CD14-positive monocyte (primary cell): Measurements from ENCODE around the gene ZMAT2. TPM values are rescaled to one million over a fixed set of nuclear protein-coding genes. Genes with fewer than 3 reads are reported as not detected.
"Not testable (repeated sequence)": the region's sequence is repeated elsewhere in the genome, so short reads cannot be mapped to it uniquely, and the experiment has no call there.

ENCODE experiments used
- DNase-seq, 3 donors: peaks; one replicate each; pipeline ENCODE4 v3.0.0-alpha.2; 2011 to 2022
- H2AFZ ChIP-seq: 2 replicates; pipeline ENCODE4 v1.6.0; 2012; ENCODE audit warnings: mild to moderate bottlenecking, low read depth, low read length, inconsistent platforms; ENCODE audit not compliant: insufficient read depth, poor library complexity, severe bottlenecking
- H3K27ac ChIP-seq, 2 donors: 1 replicate in 1 of 2; 2 replicates in 1 of 2; pipeline ENCODE4 v1.5.1; 2012 to 2013; ENCODE audit warnings: low read length in 2 of 2, control low read depth in 1 of 2, inconsistent platforms in 1 of 2, low read depth in 1 of 2, mild to moderate bottlenecking in 1 of 2
- H3K27me3 ChIP-seq, 2 donors: one replicate each; pipeline versions ENCODE4 v1.6.0 to v1.6.1; 2011 to 2013; ENCODE audit warnings: low read length in 2 of 2; ENCODE audit not compliant: control insufficient read depth in 2 of 2, insufficient read depth in 2 of 2
- H3K36me3 ChIP-seq, 2 donors: replicated peaks in 1 of 2; 1 replicate in 1 of 2; 2 replicates in 1 of 2; pipeline versions ENCODE4 v1.5.1 to v1.6.1; 2012 to 2013; ENCODE audit warnings: low read length in 2 of 2, control low read depth in 1 of 2, inconsistent platforms in 1 of 2, mild to moderate bottlenecking in 1 of 2; ENCODE audit not compliant: insufficient read depth in 2 of 2, control insufficient read depth in 1 of 2
- H3K4me1 ChIP-seq, 2 donors: 1 replicate in 1 of 2; 2 replicates in 1 of 2; pipeline versions ENCODE4 v1.5.1 to v1.6.1; 2012 to 2013; ENCODE audit warnings: low read length in 2 of 2, control low read depth in 1 of 2, inconsistent platforms in 1 of 2, mild to moderate bottlenecking in 1 of 2, moderate library complexity in 1 of 2; ENCODE audit not compliant: insufficient read depth in 2 of 2, control insufficient read depth in 1 of 2
- H3K4me2 ChIP-seq: replicated peaks from 2 replicates; pipeline ENCODE3; 2012; ENCODE audit warnings: low read length, moderate library complexity, mild to moderate bottlenecking; ENCODE audit not compliant: poor library complexity, severe bottlenecking; ENCODE audit errors: extremely low read depth
- H3K4me3 ChIP-seq, 3 experiments: fragments of 200-600 bp in 1 of 3; sonication (generic) in 1 of 3; replicated peaks in 1 of 3; 1 replicate in 2 of 3; 2 replicates in 1 of 3; pipeline ENCODE4 v1.5.1; 2011 to 2013; ENCODE audit warnings: low read length in 3 of 3, mild to moderate bottlenecking in 3 of 3, control low read depth in 2 of 3, low read depth in 2 of 3, inconsistent platforms in 1 of 3, moderate library complexity in 1 of 3
- H3K79me2 ChIP-seq: 2 replicates; pipeline ENCODE4 v1.6.0; 2012; ENCODE audit warnings: mild to moderate bottlenecking, control low read depth, inconsistent platforms, low read length, moderate library complexity; ENCODE audit not compliant: insufficient read depth
- H3K9ac ChIP-seq: 2 replicates; pipeline ENCODE4 v1.6.0; 2017; ENCODE audit warnings: low read length, mild to moderate bottlenecking; ENCODE audit not compliant: insufficient read depth, poor library complexity, severe bottlenecking
- H3K9me3 ChIP-seq, 2 donors: replicated peaks in 1 of 2; 1 replicate in 1 of 2; 2 replicates in 1 of 2; pipeline versions ENCODE4 v1.5.1 to v1.6.1; 2012 to 2013; ENCODE audit warnings: low read length in 2 of 2, control low read depth in 1 of 2; ENCODE audit not compliant: control insufficient read depth in 1 of 2, insufficient read depth in 1 of 2
- H4K20me1 ChIP-seq: 2 replicates; pipeline ENCODE4 v1.6.0; 2012; ENCODE audit warnings: mild to moderate bottlenecking, low read length, control low read depth, moderate library complexity; ENCODE audit not compliant: insufficient read depth
- H3K27ac Mint-ChIP-seq, 7 donors: one replicate each; pipeline ENCODE4 v1.8.0; 2020; ENCODE audit warnings: mild to moderate bottlenecking in 7 of 7, mixed read lengths in 7 of 7, moderate library complexity in 6 of 7, inconsistent platforms in 2 of 7
- H3K27me3 Mint-ChIP-seq, 3 donors: one replicate each; pipeline ENCODE4 v1.8.0; 2021 to 2022; ENCODE audit warnings: low read depth in 3 of 3, mild to moderate bottlenecking in 3 of 3, mixed read lengths in 3 of 3, moderate library complexity in 3 of 3, inconsistent platforms in 1 of 3
- H3K36me3 Mint-ChIP-seq, 2 donors: one replicate each; pipeline ENCODE4 v1.8.0; 2020; ENCODE audit warnings: mixed read lengths in 2 of 2, inconsistent platforms in 1 of 2, mild to moderate bottlenecking in 1 of 2
- H3K4me1 Mint-ChIP-seq: one replicate; pipeline ENCODE4 v1.8.0; 2020; ENCODE audit warnings: mild to moderate bottlenecking, mixed read lengths
- H3K4me3 Mint-ChIP-seq, 2 donors: one replicate each; pipeline ENCODE4 v1.8.0; 2020; ENCODE audit warnings: mild to moderate bottlenecking in 2 of 2, mixed read lengths in 2 of 2, moderate library complexity in 1 of 2
- H3K9me3 Mint-ChIP-seq, 7 donors: one replicate each; pipeline ENCODE4 v1.8.0; 2020 to 2022; ENCODE audit warnings: mixed read lengths in 7 of 7, mild to moderate bottlenecking in 6 of 7, moderate library complexity in 6 of 7, inconsistent platforms in 2 of 7
- WGBS: methylation state at CpG from one replicate; pipeline ENCODE4 v1.1.5; 2013; ENCODE audit warnings: missing lambda C conversion rate; ENCODE audit not compliant: insufficient coverage; 5-methylcytosine and 5-hydroxymethylcytosine counted together
- intact Hi-C, 2 donors: fragments of 100-400 bp; cut with micrococcal nuclease; formaldehyde crosslinking; loops; one replicate each; pipeline versions ENCODE4 v1.15.0 to v1.15.1; 2023
- polyA plus RNA-seq, 3 donors: library from polyadenylated mRNA; depleted of rRNA in 1 of 3; unstranded in 2 of 3; stranded (reverse) in 1 of 3; fragments of 300-500 nt in 2 of 3; fragments of >200 nt in 1 of 3; fragmentation: Illumina TruSeq in 2 of 3; gene quantifications; 1 replicate in 2 of 3; 2 replicates in 1 of 3; pipeline ENCODE4 v1.2.3, GENCODE V29; 2012 to 2021
- TF ChIP-seq, protein P1 (sequence below): fragments of 200-600 bp; IDR thresholded peaks from one replicate; pipeline ENCODE4 v1.8.0; 2022; ENCODE audit warnings: antibody characterized with exemption, mild to moderate bottlenecking

The ZMAT2 gene
- polyA plus RNA-seq, 3 donors: 22.5 to 59.5 (median 52.5) TPM

DNA sequence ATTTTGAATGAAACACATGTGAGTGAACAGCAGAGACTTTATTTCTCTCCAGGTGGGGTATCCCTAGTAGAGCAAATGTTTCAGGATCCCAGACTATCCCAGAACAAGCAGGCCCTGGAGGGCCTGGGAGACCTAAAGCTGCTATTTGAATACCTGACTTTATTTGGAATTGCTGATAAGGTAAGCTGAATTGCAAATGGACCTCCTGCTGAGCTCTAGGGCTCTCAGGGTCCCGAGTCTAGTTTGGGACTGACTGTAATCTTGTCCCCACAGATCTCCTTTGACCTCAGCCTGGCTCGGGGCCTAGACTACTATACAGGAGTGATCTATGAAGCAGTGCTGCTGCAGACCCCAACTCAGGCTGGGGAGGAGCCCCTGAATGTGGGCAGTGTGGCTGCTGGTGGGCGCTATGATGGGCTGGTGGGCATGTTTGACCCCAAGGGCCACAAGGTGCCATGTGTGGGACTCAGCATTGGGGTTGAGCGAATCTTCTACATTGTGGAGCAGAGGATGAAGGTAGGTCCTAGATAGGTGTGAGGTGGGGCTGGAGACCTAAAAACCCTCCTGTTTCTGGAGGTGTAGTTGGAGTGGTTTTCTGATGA lies 3.3 kb upstream of the ZMAT2 start:
- Mint-ChIP-seq H3K36me3 (peaks cover 61 to 62% of the 10 kb centered on the region in 2 donors), H3K4me3 (no peak overlapping the region), H3K9me3 (peaks cover 0 to 2% (median 0%) of the 10 kb centered on the region in 7 donors), H3K4me1 (peaks cover 25% of the 10 kb centered on the region), H3K27ac (peak overlapping the region in 1 of 7 donors; percentile 2), H3K27me3 (no peaks in the 10 kb centered on the region)
- Histone ChIP-seq H2AFZ (no peak overlapping the region), H3K27ac (no peak overlapping the region), H3K4me3 (no peak overlapping the region), H3K9me3 (no peaks in the 10 kb centered on the region), H3K4me2 (no peak overlapping the region), H3K9ac (no peak overlapping the region), H3K79me2 (peaks cover 43% of the 10 kb centered on the region), H3K36me3 (peaks cover 59 to 70% of the 10 kb centered on the region in 2 donors), H3K27me3 (no peaks in the 10 kb centered on the region), H3K4me1 (peaks cover 22 to 28% of the 10 kb centered on the region in 2 donors), H4K20me1 (peaks cover 7% of the 10 kb centered on the region)
- intact Hi-C loops: loop anchor here in 1 of 2 donors (5.0 kb wide), 1 partner anchor 50 kb away; the partner anchor contains the start of genes IK and NDUFA2
- TF ChIP-seq, protein P1, sequence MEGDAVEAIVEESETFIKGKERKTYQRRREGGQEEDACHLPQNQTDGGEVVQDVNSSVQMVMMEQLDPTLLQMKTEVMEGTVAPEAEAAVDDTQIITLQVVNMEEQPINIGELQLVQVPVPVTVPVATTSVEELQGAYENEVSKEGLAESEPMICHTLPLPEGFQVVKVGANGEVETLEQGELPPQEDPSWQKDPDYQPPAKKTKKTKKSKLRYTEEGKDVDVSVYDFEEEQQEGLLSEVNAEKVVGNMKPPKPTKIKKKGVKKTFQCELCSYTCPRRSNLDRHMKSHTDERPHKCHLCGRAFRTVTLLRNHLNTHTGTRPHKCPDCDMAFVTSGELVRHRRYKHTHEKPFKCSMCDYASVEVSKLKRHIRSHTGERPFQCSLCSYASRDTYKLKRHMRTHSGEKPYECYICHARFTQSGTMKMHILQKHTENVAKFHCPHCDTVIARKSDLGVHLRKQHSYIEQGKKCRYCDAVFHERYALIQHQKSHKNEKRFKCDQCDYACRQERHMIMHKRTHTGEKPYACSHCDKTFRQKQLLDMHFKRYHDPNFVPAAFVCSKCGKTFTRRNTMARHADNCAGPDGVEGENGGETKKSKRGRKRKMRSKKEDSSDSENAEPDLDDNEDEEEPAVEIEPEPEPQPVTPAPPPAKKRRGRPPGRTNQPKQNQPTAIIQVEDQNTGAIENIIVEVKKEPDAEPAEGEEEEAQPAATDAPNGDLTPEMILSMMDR: no peak
- WGBS: 100% methylated on average over 3 of the region's 4 CpGs
- DNase-seq: no peak

DNA sequence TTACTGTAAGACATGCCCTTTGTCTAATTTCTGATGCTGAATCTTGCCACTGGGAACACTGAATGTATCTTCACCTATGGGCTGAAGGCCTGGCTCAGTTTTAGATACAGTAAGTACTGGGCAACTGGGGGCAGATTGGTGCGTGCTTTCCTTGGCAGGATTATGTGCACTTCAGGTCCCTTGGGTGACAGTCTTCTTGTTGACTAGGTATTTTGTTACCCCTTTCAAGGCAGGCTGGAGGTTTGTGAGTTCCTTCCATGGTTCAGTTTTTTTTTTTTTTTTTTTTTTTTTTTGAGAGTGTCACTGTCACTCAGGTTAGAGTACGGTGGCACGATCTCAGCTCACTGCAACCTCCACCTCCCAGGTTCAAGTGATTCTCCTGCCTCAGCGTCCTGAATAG lies 7.6 kb downstream of the ZMAT2 start:
- peaks cover 38 to 51% of the 10 kb centered on the region in 2 donors for H3K36me3 Mint-ChIP-seq
- TF ChIP-seq, protein P1: no peak

DNA sequence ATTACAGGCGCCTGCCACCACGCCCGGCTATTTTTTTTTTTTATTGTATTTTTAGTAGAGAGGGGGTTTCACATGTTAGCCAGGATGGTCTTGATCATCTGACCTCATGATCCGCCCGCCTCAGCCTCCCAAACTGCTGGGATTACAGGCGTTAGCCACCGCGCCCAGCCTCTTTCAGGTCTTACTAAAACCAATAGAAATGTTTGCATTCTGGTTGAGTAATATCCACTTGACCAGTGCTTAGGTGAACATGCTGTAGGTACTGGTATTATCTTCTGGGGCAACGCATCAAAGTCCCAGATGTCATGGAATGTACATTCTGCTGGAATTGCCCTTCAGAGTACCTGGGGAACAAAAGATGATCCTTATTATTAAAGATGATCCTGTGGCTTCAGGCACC lies 8.5 kb downstream of the ZMAT2 start:
- Mint-ChIP-seq H3K27ac (peak overlapping the region in 1 of 7 donors; percentile 73), H3K4me1 (peaks cover 13% of the 10 kb centered on the region), H3K36me3 (peaks cover 29 to 41% of the 10 kb centered on the region in 2 donors)
- Histone ChIP-seq H3K36me3 (peaks cover 28 to 41% of the 10 kb centered on the region in 2 donors), H3K4me1 (peaks cover 5 to 13% of the 10 kb centered on the region in 2 donors)
- intact Hi-C loops: loop anchor here (10.0 kb wide), 2 partner anchors 64 to 594 kb away; partner anchors contain the start of genes IK (in 1 of the 2), NDUFA2 (in 1 of the 2) and PURA (in 1 of the 2)
- not testable (repeated sequence) for H3K9ac ChIP-seq, H3K27ac ChIP-seq, H3K79me2 ChIP-seq, H3K4me3 ChIP-seq, H3K9me3 ChIP-seq, H3K27me3 Mint-ChIP-seq, H3K4me3 Mint-ChIP-seq, H3K27me3 ChIP-seq, H3K9me3 Mint-ChIP-seq, H2AFZ ChIP-seq, H3K4me2 ChIP-seq, DNase-seq, H4K20me1 ChIP-seq
- 90% methylated on average over 2 of the region's 9 CpGs for WGBS

More for the DNA sequence above, 7.6 kb downstream of the ZMAT2 start:
- Histone ChIP-seq H3K9me3 (no peaks in the 10 kb centered on the region), H2AFZ (no peak overlapping the region), H3K27ac (no peak overlapping the region), H3K9ac (no peak overlapping the region), H3K4me2 (no peak overlapping the region), H3K79me2 (peaks cover 2% of the 10 kb centered on the region), H3K27me3 (no peaks in the 10 kb centered on the region), H4K20me1 (no peaks in the 10 kb centered on the region), H3K4me3 (no peak overlapping the region), H3K36me3 (peaks cover 36 to 51% of the 10 kb centered on the region in 2 donors), H3K4me1 (peaks cover 5 to 13% of the 10 kb centered on the region in 2 donors)
- 100% methylated on average over 1 of the region's 4 CpGs for WGBS
- Mint-ChIP-seq H3K27ac (no peak overlapping the region), H3K4me3 (no peak overlapping the region), H3K9me3 (peaks cover 0 to 5% (median 0%) of the 10 kb centered on the region in 7 donors), H3K27me3 (peaks cover 1 to 5% (median 5%) of the 10 kb centered on the region in 3 donors), H3K4me1 (peaks cover 13% of the 10 kb centered on the region)
- intact Hi-C loops: loop anchor here (10.0 kb wide), 2 partner anchors 63 to 593 kb away; partner anchors contain the start of genes IK (in 1 of the 2), NDUFA2 (in 1 of the 2) and PURA (in 1 of the 2)
- no peak for DNase-seq
